Activated T-cell treated with anti-CD3 and anti-CD28 coated beads, Interleukin-2, amount 50 U/mL, for 72 hours (primary cell): Measurements from ENCODE around the gene FBLN2. TPM values are rescaled to one million over a fixed set of nuclear protein-coding genes. Genes with fewer than 3 reads are reported as not detected.

ENCODE experiments used
- total RNA-seq, 2 donors: library from RNA; stranded (reverse); gene quantifications; one replicate each; pipeline ENCODE4 v1.2.3, GENCODE V29; 2022

Gene FBLN2
- total RNA-seq, 2 donors from 2014 or later, result 0.49 to 1.1 TPM

Other genes starting within 250 kb of the FBLN2 start
- 100 to 1,000 TPM; 138 to 144 TPM for gene NUP210, start 128.8 kb upstream of the FBLN2 start, total RNA-seq
- gene HDAC11, start 68.8 kb upstream of the FBLN2 start, total RNA-seq, result 1 to 10 TPM; 6.2 to 8.0 TPM